Thyroid gland (tissue), 4 donors: ENCODE measurements around the gene CDC20. TPM values are rescaled to one million over a fixed set of nuclear protein-coding genes. Genes with fewer than 3 reads are reported as not detected.

Experiments
- DNase-seq, 2 donors: peaks; one replicate each; pipeline ENCODE4 v3.0.0-alpha.2; 2019
- H3K27ac ChIP-seq, 3 donors: fragments of 200-600 bp; sonication (generic); 1 replicate in 2 of 3; 2 replicates in 1 of 3; pipeline ENCODE4 v1.5.1; 2016 to 2019; ENCODE audit warnings: mild to moderate bottlenecking in 1 of 3, moderate library complexity in 1 of 3
- H3K27me3 ChIP-seq: fragments of 200-600 bp; sonication (generic); one replicate; pipeline ENCODE4 v1.5.1; 2019
- H3K36me3 ChIP-seq, 2 donors: fragments of 200-600 bp; sonication (generic); one replicate each; pipeline ENCODE4 v1.5.1; 2016 to 2019
- H3K4me1 ChIP-seq, 2 donors: fragments of 200-600 bp; sonication (generic); one replicate each; pipeline ENCODE4 v1.5.1; 2017 to 2019
- H3K4me3 ChIP-seq, 3 donors: fragments of 200-600 bp; sonication (generic); replicated peaks in 1 of 3; 1 replicate in 2 of 3; 2 replicates in 1 of 3; pipeline ENCODE4 v1.5.1; 2016; ENCODE audit warnings: mild to moderate bottlenecking in 1 of 3
- H3K9me3 ChIP-seq: fragments of 200-600 bp; sonication (generic); one replicate; pipeline ENCODE4 v1.5.1; 2017
- CTCF ChIP-seq, 6 experiments: fragments of 200-600 bp in 3 of 6; fragments of 450-650 bp in 3 of 6; sonication (generic) in 3 of 6; IDR thresholded peaks; one replicate each; pipeline ENCODE4 v1.5.1; 2016 to 2019; ENCODE audit warnings: antibody characterized with exemption in 6 of 6, mild to moderate bottlenecking in 2 of 6, inconsistent platforms in 1 of 6, moderate library complexity in 1 of 6
- POLR2A ChIP-seq, 2 donors: fragments of 450-650 bp; IDR thresholded peaks; one replicate each; pipeline ENCODE4 v1.6.1; 2017; ENCODE audit warnings: antibody characterized with exemption in 2 of 2, mild to moderate bottlenecking in 2 of 2, moderate library complexity in 1 of 2
- WGBS, 2 donors: methylation state at CpG; one replicate each; pipeline ENCODE4 v1.1.5; 2017; 5-methylcytosine and 5-hydroxymethylcytosine counted together
- intact Hi-C: fragments of 100-400 bp; cut with DNase I; formaldehyde crosslinking; loops from one replicate; pipeline ENCODE4 v1.15.1; 2023
- total RNA-seq, 4 donors: library from RNA; depleted of rRNA; stranded (reverse); fragments of >200 nt; gene quantifications; one replicate each; pipeline ENCODE4 v1.2.3, GENCODE V29; 2016

Gene CDC20
- total RNA-seq, 4 donors from 2014 or later, result 0.54 to 3.9 (median 2.2) TPM

GRCh38 chr1:43312663-43313515, 45.9 kb upstream of the CDC20 start:
- Histone ChIP-seq H3K27me3 (no peaks in the 10 kb centered on the region), H3K9me3 (no peaks in the 10 kb centered on the region), H3K4me3 (no peak overlapping the region), H3K4me1 (peaks cover 5 to 10% of the 10 kb centered on the region in 2 donors), H3K36me3 (peaks cover 0 to 4% of the 10 kb centered on the region in 2 donors), H3K27ac (no peak overlapping the region)
- no peak for TF ChIP-seq CTCF (IDR thresholded peaks at IDR 0.05)
- TF ChIP-seq POLR2A (IDR thresholded peaks at IDR 0.05), result no peak
- intact Hi-C loops, result no loop called here
- WGBS, 2 donors, result 92 to 94% methylated on average over 12 to 20 of the region's 24 CpGs
- no peak for DNase-seq

- Histone ChIP-seq H3K36me3 (peaks cover 0 to 4% of the 10 kb centered on the region in 2 donors), H3K27me3 (no peaks in the 10 kb centered on the region), H3K4me1 (peaks cover 0 to 4% of the 10 kb centered on the region in 2 donors), H3K27ac (no peak overlapping the region), H3K9me3 (no peaks in the 10 kb centered on the region), H3K4me3 (no peak overlapping the region)
- no peak for DNase-seq
- WGBS, 2 donors, result 92 to 95% methylated on average over 6 to 10 of the region's 10 CpGs
- no peak for TF ChIP-seq CTCF (IDR thresholded peaks at IDR 0.05)
- no peak for TF ChIP-seq POLR2A (IDR thresholded peaks at IDR 0.05)
- intact Hi-C loops, result no loop called here
These were observed 45.0 kb upstream of the CDC20 start for GRCh38 chr1:43313771-43314170.

- Histone ChIP-seq H3K36me3 (peaks cover 0 to 4% of the 10 kb centered on the region in 2 donors), H3K9me3 (no peaks in the 10 kb centered on the region)
- WGBS, 2 donors, result 98% methylated on average over 5 of the region's 5 CpGs
These were observed 44.5 kb upstream of the CDC20 start for GRCh38 chr1:43314233-43314632.

GRCh38 chr1:43315481-43315880, 43.3 kb upstream of the CDC20 start:
- WGBS, 2 donors, result 76 to 85% methylated on average over 3 of the region's 3 CpGs
- H3K27me3 ChIP-seq, result no peaks in the 10 kb centered on the region
- DNase-seq, result no peak
- peaks cover 0 to 4% of the 10 kb centered on the region in 2 donors for H3K36me3 ChIP-seq
- intact Hi-C loops, result no loop called here
- TF ChIP-seq CTCF (IDR thresholded peaks at IDR 0.05), result no peak
- no peak for TF ChIP-seq POLR2A (IDR thresholded peaks at IDR 0.05)
- H3K27ac ChIP-seq, result no peak overlapping the region
- H3K9me3 ChIP-seq, result no peaks in the 10 kb centered on the region
- H3K4me1 ChIP-seq, result peaks cover 0 to 4% of the 10 kb centered on the region in 2 donors
- H3K4me3 ChIP-seq, result no peak overlapping the region

More at GRCh38 chr1:43314233-43314632, 44.5 kb upstream of the CDC20 start:
- no peak overlapping the region for H3K4me3 ChIP-seq
- TF ChIP-seq CTCF (IDR thresholded peaks at IDR 0.05) (no peak), POLR2A (IDR thresholded peaks at IDR 0.05) (no peak)
- peaks cover 0 to 4% of the 10 kb centered on the region in 2 donors for H3K4me1 ChIP-seq
- H3K27ac ChIP-seq, result no peak overlapping the region
- intact Hi-C loops, result no loop called here
- no peak for DNase-seq
- no peaks in the 10 kb centered on the region for H3K27me3 ChIP-seq
